CD4-positive, CD25-positive, alpha-beta regulatory T cell (primary cell): Measurements from ENCODE around the gene TK1. TPM values are rescaled to one million over a fixed set of nuclear protein-coding genes. Genes with fewer than 3 reads are reported as not detected.

Experiments
- ATAC-seq, 2 donors: fragments of 150-1000 bp; cut with Tn5 transposase; one replicate each; pipeline ENCODE4 v1.10.0; 2021; ENCODE audit warnings: low read depth in 2 of 2, moderate number of reproducible peaks in 2 of 2, moderate library complexity in 1 of 2
- DNase-seq, 3 donors: peaks; one replicate each; pipeline versions ENCODE4 v3.0.0 to v3.0.0-alpha.2; 2012 to 2022; ENCODE audit warnings: mixed read lengths in 1 of 3
- H3K27ac ChIP-seq: one replicate; pipeline ENCODE4 v1.7.0; 2013; ENCODE audit warnings: mild to moderate bottlenecking, low read length; ENCODE audit not compliant: insufficient read depth, poor library complexity, severe bottlenecking
- H3K27me3 ChIP-seq: one replicate; pipeline ENCODE4 v1.7.0; 2013; ENCODE audit warnings: low read length; ENCODE audit not compliant: control insufficient read depth, insufficient read depth
- H3K36me3 ChIP-seq: one replicate; pipeline ENCODE4 v1.7.0; 2013; ENCODE audit warnings: mild to moderate bottlenecking, low read length, moderate library complexity; ENCODE audit not compliant: control insufficient read depth, insufficient read depth
- H3K4me1 ChIP-seq: 2 replicates; pipeline ENCODE4 v1.7.0; 2013; ENCODE audit warnings: mild to moderate bottlenecking, low read length; ENCODE audit not compliant: insufficient read depth, control insufficient read depth, poor library complexity, severe bottlenecking
- H3K4me3 ChIP-seq: one replicate; pipeline ENCODE4 v1.7.0; 2013; ENCODE audit warnings: low read depth, mild to moderate bottlenecking, low read length, moderate library complexity
- H3K9me3 ChIP-seq, 2 experiments: 1 replicate in 1 of 2; 2 replicates in 1 of 2; pipeline ENCODE4 v1.7.0; 2013; ENCODE audit warnings: low read length in 2 of 2, mild to moderate bottlenecking in 1 of 2, moderate library complexity in 1 of 2; ENCODE audit not compliant: control insufficient read depth in 2 of 2
- H3K27ac Mint-ChIP-seq, 3 donors: one replicate each; pipeline ENCODE4 v1.8.0; 2020 to 2022; ENCODE audit warnings: mild to moderate bottlenecking in 3 of 3, mixed read lengths in 3 of 3, moderate library complexity in 2 of 3
- H3K27me3 Mint-ChIP-seq: one replicate; pipeline ENCODE4 v1.8.0; 2022; ENCODE audit warnings: mild to moderate bottlenecking, mixed read lengths
- H3K36me3 Mint-ChIP-seq: one replicate; pipeline ENCODE4 v1.8.0; 2020; ENCODE audit warnings: mixed read lengths
- H3K4me1 Mint-ChIP-seq, 4 donors: one replicate each; pipeline ENCODE4 v1.8.0; 2020 to 2022; ENCODE audit warnings: mixed read lengths in 4 of 4, mild to moderate bottlenecking in 1 of 4
- H3K4me3 Mint-ChIP-seq, 4 donors: one replicate each; pipeline ENCODE4 v1.8.0; 2020 to 2022; ENCODE audit warnings: mild to moderate bottlenecking in 4 of 4, mixed read lengths in 4 of 4, moderate library complexity in 3 of 4
- H3K9me3 Mint-ChIP-seq, 7 donors: one replicate each; pipeline ENCODE4 v1.8.0; 2020 to 2022; ENCODE audit warnings: mixed read lengths in 7 of 7, mild to moderate bottlenecking in 3 of 7, moderate library complexity in 2 of 7
- polyA plus RNA-seq, 4 donors: library from polyadenylated mRNA; unstranded; fragments of 300-500 nt; fragmentation: Illumina TruSeq; gene quantifications; one replicate each; pipeline ENCODE4 v1.2.3, GENCODE V29; 2021
- total RNA-seq: library from RNA; stranded (reverse); gene quantifications from one replicate; pipeline ENCODE4 v1.2.3, GENCODE V29; 2022

The TK1 gene
- total and polyA plus RNA-seq, 5 donors from 2014 or later, result 3.2 to 33.8 (median 12.8) TPM

- H3K36me3 ChIP-seq, result no peaks in the 10 kb centered on the region
- ATAC-seq (no peak), DNase-seq (no peak)
- no peaks in the 10 kb centered on the region for H3K4me1 ChIP-seq
- no peak overlapping the region for H3K27ac ChIP-seq
- H3K9me3 ChIP-seq, result no peaks in the 10 kb centered on the region
- H3K27me3 ChIP-seq, result no peaks in the 10 kb centered on the region
- Mint-ChIP-seq H3K4me3 (no peak overlapping the region), H3K27ac (peak overlapping the region in 2 of 3 donors; percentile 69 to 73), H3K4me1 (peaks cover 0 to 4% (median 0%) of the 10 kb centered on the region in 4 donors), H3K27me3 (no peaks in the 10 kb centered on the region), H3K9me3 (no peaks in the 10 kb centered on the region), H3K36me3 (no peaks in the 10 kb centered on the region)
- no peak overlapping the region for H3K4me3 ChIP-seq
Measured at GRCh38 chr17:78197147-78197832, 10.4 kb upstream of the TK1 start.

GRCh38 chr17:78196716-78197115, 9.9 kb upstream of the TK1 start:
- H3K27ac ChIP-seq, result no peak overlapping the region
- H3K4me3 ChIP-seq, result no peak overlapping the region
- H3K9me3 Mint-ChIP-seq, result no peaks in the 10 kb centered on the region
- H3K36me3 ChIP-seq, result no peaks in the 10 kb centered on the region
- H3K4me3 Mint-ChIP-seq, result no peak overlapping the region
- no peaks in the 10 kb centered on the region for H3K36me3 Mint-ChIP-seq
- peaks cover 0 to 4% (median 0%) of the 10 kb centered on the region in 4 donors for H3K4me1 Mint-ChIP-seq
- ATAC-seq (no peak), DNase-seq (no peak)
- H3K9me3 ChIP-seq, result no peaks in the 10 kb centered on the region
- no peaks in the 10 kb centered on the region for H3K4me1 ChIP-seq
- no peaks in the 10 kb centered on the region for H3K27me3 ChIP-seq
- peak overlapping the region in 1 of 3 donors; percentile 73 for H3K27ac Mint-ChIP-seq
- no peaks in the 10 kb centered on the region for H3K27me3 Mint-ChIP-seq

GRCh38 chr17:78185981-78186691, 716 bp downstream of the TK1 start:
- no peaks in the 10 kb centered on the region for H3K27me3 ChIP-seq
- peak in 1 of 3 donors; percentile 35 for DNase-seq
- H3K27ac Mint-ChIP-seq, result no peak overlapping the region
- no peak for ATAC-seq
- H3K9me3 Mint-ChIP-seq, result no peaks in the 10 kb centered on the region
- no peaks in the 10 kb centered on the region for H3K36me3 Mint-ChIP-seq
- peaks cover 2 to 28% (median 12%) of the 10 kb centered on the region in 4 donors for H3K4me1 Mint-ChIP-seq
- H3K4me1 ChIP-seq, result peaks cover 19% of the 10 kb centered on the region
- H3K4me3 Mint-ChIP-seq, result peak overlapping the region; percentile 27 to 76 (median 74)
- H3K4me3 ChIP-seq, result peak overlapping the region; percentile 26
- H3K27ac ChIP-seq, result no peak overlapping the region
- no peaks in the 10 kb centered on the region for H3K36me3 ChIP-seq
- no peaks in the 10 kb centered on the region for H3K9me3 ChIP-seq
- H3K27me3 Mint-ChIP-seq, result no peaks in the 10 kb centered on the region

GRCh38 chr17:78184868-78185267, 2.0 kb downstream of the TK1 start:
- DNase-seq, result no peak
- peak overlapping the region; percentile 31 to 71 (median 58) for H3K4me3 Mint-ChIP-seq
- Histone ChIP-seq H3K36me3 (no peaks in the 10 kb centered on the region), H3K4me3 (no peak overlapping the region), H3K4me1 (peaks cover 19% of the 10 kb centered on the region), H3K27ac (no peak overlapping the region), H3K27me3 (no peaks in the 10 kb centered on the region), H3K9me3 (no peaks in the 10 kb centered on the region)
- peaks cover 8 to 31% (median 17%) of the 10 kb centered on the region in 4 donors for H3K4me1 Mint-ChIP-seq
- H3K9me3 Mint-ChIP-seq, result no peaks in the 10 kb centered on the region
- peak overlapping the region in 1 of 3 donors; percentile 74 for H3K27ac Mint-ChIP-seq
- ATAC-seq, result no peak
- no peaks in the 10 kb centered on the region for H3K27me3 Mint-ChIP-seq
- H3K36me3 Mint-ChIP-seq, result no peaks in the 10 kb centered on the region

- peaks cover 19% of the 10 kb centered on the region for H3K4me1 ChIP-seq
- H3K27ac ChIP-seq, result no peak overlapping the region
- Mint-ChIP-seq H3K27ac (peak overlapping the region in 2 of 3 donors; percentile 23 to 29), H3K4me3 (peak overlapping the region in 3 of 4 donors; percentile 31 to 65 (median 62)), H3K36me3 (no peaks in the 10 kb centered on the region), H3K4me1 (peaks cover 8 to 31% (median 17%) of the 10 kb centered on the region in 4 donors), H3K27me3 (no peaks in the 10 kb centered on the region), H3K9me3 (no peaks in the 10 kb centered on the region)
- no peaks in the 10 kb centered on the region for H3K27me3 ChIP-seq
- no peaks in the 10 kb centered on the region for H3K9me3 ChIP-seq
- no peaks in the 10 kb centered on the region for H3K36me3 ChIP-seq
- no peak overlapping the region for H3K4me3 ChIP-seq
- no peak for DNase-seq
- ATAC-seq, result no peak
Measured at GRCh38 chr17:78184351-78184750, 2.5 kb downstream of the TK1 start.

GRCh38 chr17:78183916-78184315, 2.9 kb downstream of the TK1 start:
- Histone ChIP-seq H3K27me3 (no peaks in the 10 kb centered on the region), H3K36me3 (no peaks in the 10 kb centered on the region), H3K9me3 (no peaks in the 10 kb centered on the region), H3K27ac (no peak overlapping the region), H3K4me1 (peaks cover 19% of the 10 kb centered on the region), H3K4me3 (no peak overlapping the region)
- Mint-ChIP-seq H3K4me3 (no peak overlapping the region), H3K36me3 (no peaks in the 10 kb centered on the region), H3K4me1 (peaks cover 8 to 31% (median 17%) of the 10 kb centered on the region in 4 donors), H3K27me3 (no peaks in the 10 kb centered on the region), H3K9me3 (no peaks in the 10 kb centered on the region), H3K27ac (peak overlapping the region in 2 of 3 donors; percentile 29 to 46)
- ATAC-seq, result no peak
- no peak for DNase-seq

GRCh38 chr17:78182504-78182903, 4.3 kb downstream of the TK1 start:
- ATAC-seq (no peak), DNase-seq (no peak)
- no peaks in the 10 kb centered on the region for H3K36me3 ChIP-seq
- no peaks in the 10 kb centered on the region for H3K9me3 ChIP-seq
- no peak overlapping the region for H3K4me3 ChIP-seq
- Mint-ChIP-seq H3K4me3 (no peak overlapping the region), H3K9me3 (no peaks in the 10 kb centered on the region), H3K36me3 (no peaks in the 10 kb centered on the region), H3K4me1 (peaks cover 8 to 26% (median 14%) of the 10 kb centered on the region in 4 donors), H3K27ac (no peak overlapping the region), H3K27me3 (no peaks in the 10 kb centered on the region)
- no peaks in the 10 kb centered on the region for H3K27me3 ChIP-seq
- peaks cover 16% of the 10 kb centered on the region for H3K4me1 ChIP-seq
- H3K27ac ChIP-seq, result no peak overlapping the region
